ENCODE results near the gene MYO1F.
"Not testable (repeated sequence)": the region's sequence is repeated elsewhere in the genome, so short reads cannot be mapped to it uniquely, and the experiment has no call there.

Gene MYO1F

DNA sequence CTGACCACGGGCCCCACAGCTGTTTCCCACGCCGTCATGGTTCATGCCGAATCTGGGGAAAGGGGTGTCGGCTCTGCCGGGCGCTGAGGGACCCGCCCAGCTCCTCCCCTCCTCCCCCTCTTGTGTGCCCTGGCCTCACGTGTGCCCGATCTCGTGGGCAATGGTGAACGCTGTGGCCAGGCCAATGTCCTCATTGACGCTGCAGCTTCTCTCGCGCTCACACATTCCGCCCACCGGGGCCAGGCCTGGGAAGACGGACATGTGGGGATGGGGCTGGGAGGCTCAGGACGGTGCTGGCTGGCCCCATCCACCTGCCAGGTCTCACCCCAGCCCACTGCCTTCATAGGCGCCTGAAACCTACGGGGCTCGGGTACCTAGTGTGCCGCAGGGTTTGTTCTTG lies 18.9 kb upstream of the MYO1F start:
- FAIRE-seq, result no peak

- FAIRE-seq, result no peak
Measured at GRCh38 chr19:8595651-8596050, 18.4 kb upstream of the MYO1F start.

- no peak for FAIRE-seq
Measured at GRCh38 chr19:8593931-8594330, 16.7 kb upstream of the MYO1F start.

GRCh38 chr19:8592231-8593009 lies 15.2 kb upstream of the MYO1F start:
- FAIRE-seq, result peak; percentile 91

- no peak for FAIRE-seq
Measured at GRCh38 chr19:8589177-8589714, 12.0 kb upstream of the MYO1F start.

DNA sequence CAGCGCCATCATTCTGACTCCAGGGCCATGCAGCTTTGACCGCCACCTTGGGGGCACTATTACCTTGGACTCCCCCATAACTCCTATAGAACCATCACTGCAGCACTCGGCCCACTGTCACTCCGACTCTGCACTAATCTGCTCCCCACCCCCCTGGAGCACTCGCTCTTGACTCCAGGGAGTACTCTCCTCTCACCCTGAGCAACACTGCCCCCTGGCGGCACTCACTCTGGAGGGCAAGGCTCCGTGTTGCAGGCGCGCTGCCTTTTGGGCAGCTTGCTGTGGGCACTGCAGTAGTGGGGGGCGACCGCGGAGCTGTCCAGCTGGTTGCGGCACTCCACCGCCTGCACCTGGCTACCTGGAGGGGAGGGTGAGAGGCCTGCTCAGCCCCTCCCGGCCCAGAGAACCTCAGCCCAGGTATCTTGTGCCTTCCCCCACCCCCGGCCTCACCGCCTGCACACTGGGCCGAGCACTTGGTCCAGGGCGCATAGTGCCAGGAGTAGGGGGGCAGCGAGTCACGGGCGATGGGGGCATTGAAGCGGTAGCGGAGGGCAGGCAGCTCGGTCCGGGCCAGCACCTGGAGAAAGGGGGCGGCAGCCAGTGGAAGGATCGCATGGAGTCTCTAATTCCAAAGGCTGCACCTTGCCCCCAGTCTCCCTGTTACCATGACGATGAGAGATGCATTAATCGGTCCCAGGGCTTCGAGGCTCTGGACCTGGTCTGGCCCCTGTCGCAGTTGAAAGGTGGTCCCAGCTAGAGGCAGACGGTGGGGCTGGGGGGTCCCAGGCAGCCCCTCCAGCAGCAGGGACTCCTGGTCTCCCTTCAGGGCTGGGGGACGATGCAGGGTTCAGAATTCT lies 8.9 kb upstream of the MYO1F start:
- no peak for FAIRE-seq

GRCh38 chr19:8584965-8585893 lies 8.0 kb upstream of the MYO1F start:
- no peak for FAIRE-seq

DNA sequence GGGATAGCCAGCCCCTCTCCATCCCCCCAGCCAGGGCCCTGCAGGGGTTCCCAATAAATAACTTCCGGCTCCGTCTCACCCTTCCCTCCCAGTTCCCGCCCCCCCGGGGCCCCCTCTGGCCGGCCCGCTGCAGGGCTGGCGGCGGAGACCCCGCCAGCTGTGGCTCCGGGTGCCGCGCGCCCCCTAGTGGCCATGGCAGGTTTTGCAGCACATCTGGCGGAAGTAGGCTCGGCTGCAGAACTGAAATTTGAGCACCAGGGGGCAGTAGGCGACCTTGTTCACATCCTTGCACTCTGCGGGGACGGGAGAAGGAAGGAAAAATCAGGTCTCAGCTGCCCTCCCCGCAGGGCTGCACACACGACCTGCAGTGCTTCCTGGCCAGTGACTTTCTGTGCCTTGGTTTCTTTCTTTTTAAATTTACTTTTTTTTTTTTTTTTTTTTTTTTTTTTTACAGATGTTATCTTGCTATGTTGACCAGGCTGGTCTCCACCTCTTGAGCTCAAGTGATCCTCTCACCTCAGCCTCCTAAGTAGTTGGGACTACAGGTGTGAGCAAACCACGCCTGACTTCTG lies 3.6 kb upstream of the MYO1F start:
- peak; percentile 57 for FAIRE-seq

DNA sequence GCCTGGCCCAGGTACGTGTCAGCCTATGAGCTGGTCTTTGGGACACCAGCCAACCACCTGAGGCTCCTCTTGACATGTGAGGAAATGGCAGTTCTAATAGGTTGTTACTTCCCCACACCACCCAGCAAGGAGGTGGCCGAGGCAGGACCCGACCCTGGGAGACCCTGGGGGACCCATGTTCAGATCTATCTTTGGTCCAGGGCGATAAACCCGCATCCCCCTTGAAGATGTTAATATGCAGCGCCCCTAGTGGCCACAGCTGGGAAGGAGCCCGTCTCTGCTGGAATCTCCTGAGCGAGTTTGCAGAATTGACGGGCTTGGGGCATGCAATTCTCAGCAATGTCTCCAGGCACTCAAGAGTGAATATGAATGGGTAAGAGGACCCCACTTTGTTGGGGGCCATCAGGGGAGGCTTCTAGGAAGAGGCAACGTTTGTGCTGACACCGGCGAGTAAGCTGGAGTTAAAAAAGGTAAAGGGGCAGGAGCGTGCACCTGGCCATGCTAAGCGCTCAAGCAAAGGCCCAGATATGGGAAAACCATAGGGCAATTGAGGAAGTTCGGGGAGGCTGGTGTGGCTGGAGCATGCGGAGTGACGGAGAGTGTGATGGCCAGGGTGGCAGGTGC lies 1.5 kb upstream of the MYO1F start:
- FAIRE-seq, result no peak

DNA sequence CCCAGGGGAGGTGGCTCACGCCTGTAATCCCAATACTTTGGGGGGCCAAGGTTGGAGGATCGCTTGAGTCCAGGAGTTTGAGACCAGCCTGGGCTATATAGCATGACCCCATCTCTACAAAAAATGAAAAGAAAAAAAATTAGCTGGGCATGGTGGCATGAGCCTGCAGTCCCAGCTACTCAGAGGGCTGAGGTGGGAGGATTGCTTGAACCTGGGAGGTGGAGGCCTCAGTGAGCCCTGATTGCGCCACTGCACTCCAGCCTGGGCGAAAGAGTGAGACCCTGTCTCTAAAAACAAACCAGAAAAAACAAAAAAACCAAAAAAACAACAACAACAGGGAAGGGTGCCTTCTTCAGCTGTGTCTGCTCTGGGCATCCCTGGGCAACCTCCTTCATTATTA lies 499 bp upstream of the MYO1F start:
- no peak for FAIRE-seq

DNA sequence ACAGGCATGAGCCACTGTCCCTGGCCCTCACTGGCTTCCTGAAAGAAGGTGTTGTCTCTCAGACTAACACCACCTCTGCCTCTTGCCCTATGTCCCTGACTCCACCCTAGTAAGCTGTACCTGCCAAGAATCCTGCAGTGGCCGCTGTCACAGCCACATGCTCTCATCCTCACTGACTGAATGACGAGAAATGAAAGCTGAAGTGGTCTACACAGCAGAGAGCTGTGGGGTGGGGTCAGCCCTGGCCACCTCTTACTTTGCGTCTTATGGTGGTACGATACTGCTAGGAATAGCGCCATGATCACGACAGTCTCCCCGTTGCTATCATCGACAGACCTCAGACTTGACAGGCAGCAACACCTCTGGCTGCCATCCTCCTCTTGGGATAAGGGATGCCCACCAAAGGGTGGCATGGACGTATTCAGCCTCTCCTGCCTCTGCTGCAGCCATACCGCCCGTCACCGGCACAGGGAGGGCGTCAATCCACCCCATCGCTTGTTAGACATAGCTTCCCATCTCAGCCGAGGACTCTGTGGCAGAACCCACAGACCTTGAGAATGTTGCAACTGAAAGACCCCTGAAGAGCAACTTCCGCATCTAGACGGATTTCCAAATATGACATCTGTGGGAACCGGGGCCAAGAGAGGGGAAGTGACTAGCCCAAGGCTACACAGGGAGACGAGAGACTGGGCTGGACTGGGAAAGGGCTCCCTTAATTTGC lies 809 bp downstream of the MYO1F start:
- FAIRE-seq, result no peak

GRCh38 chr19:8575467-8575997 lies 1.7 kb downstream of the MYO1F start:
- no peak for FAIRE-seq

DNA sequence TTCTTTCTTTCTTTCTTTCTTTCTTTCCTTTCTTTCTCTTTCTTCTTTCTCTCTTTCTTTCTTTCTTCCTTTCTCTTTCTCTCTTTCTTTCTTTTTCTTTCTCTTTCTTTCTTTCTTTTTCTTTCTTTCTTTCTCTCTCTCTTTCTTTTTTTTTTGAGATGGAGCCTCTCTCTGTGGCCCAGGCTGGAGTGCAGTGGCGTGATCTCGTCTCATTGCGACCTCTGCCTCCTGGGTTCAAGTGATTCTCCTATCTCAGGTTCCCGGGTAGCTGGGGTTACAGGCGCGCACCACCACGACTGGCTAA lies 2.7 kb downstream of the MYO1F start:
- not testable (repeated sequence) for FAIRE-seq

GRCh38 chr19:8573316-8573715 lies 3.9 kb downstream of the MYO1F start:
- no peak for FAIRE-seq

DNA sequence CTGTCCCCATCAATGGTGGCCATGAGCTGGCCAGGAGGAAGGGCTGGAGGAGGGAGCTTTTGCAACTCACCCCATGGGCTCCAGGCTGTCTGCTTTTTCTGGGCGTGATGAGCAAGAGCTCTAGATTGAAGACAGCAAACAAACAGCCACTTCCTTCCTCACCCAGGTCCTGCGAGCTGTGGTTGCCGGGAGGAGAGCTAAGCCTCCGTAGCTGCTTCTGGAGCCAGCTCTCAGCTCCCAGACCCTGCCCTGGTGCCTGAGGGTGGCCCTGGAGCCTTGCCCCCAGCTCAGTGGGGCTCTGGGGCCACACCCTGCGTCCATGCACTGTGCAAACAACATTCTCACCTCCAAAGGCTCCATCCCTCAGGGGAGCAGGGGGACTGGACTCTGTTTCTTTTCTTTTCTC lies 6.2 kb downstream of the MYO1F start:
- no peak for FAIRE-seq

DNA sequence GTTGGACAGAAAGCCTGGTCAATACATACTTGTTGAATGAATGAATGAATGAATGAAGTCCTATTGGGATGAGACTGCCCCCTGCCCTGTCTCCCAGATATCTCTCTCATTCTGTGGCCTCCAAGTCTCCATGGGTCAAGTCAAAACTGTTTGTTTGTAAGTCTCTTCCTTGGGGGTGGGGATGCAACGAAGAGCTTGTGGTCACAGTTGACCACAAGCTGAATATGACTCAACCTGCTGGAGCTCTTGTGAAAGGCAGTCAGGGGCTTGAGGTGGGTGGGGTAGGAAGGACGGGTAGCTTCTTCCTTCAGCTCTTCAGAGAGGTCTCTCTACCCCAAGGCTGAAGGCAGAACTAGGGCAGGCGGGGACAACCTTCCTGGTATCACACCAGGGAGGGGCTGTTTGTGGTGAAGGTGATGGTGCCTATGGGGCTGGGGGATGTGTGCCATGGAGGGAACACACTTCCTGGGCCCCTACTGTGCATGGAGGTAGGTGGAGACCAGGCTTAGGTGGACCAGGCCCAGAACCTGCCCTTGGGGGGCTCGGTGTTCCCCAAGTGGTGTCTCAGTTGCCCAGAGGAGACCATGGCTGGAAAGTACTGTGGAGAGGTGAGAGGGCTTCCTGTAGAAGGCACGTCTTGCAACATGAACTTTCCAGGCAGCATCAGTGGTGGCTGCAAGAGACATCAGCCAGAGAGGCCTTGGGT lies 8.0 kb downstream of the MYO1F start:
- no peak for FAIRE-seq

GRCh38 chr19:8567522-8568172 lies 9.6 kb downstream of the MYO1F start:
- no peak for FAIRE-seq

- no peak for FAIRE-seq
Measured at GRCh38 chr19:8566855-8567254, 10.4 kb downstream of the MYO1F start.

GRCh38 chr19:8564866-8565265 lies 12.4 kb downstream of the MYO1F start:
- FAIRE-seq, result not testable (repeated sequence)
